Measurements from ENCODE around the gene ANKRD49.

GRCh38 chr11:94472916-94473799 is 20.6 kb upstream of the ANKRD49 start:
- TF ChIP-seq CTCF (IDR thresholded peaks at IDR 0.05) = no peak
- TF ChIP-seq POLR2A (IDR thresholded peaks at IDR 0.05) = no peak
